ENCODE measurements around the gene WDR88. TPM values are rescaled to one million over a fixed set of nuclear protein-coding genes. Genes with fewer than 3 reads are reported as not detected.

The WDR88 gene
- polyA plus RNA-seq, 1 experiment = not detected

DNA sequence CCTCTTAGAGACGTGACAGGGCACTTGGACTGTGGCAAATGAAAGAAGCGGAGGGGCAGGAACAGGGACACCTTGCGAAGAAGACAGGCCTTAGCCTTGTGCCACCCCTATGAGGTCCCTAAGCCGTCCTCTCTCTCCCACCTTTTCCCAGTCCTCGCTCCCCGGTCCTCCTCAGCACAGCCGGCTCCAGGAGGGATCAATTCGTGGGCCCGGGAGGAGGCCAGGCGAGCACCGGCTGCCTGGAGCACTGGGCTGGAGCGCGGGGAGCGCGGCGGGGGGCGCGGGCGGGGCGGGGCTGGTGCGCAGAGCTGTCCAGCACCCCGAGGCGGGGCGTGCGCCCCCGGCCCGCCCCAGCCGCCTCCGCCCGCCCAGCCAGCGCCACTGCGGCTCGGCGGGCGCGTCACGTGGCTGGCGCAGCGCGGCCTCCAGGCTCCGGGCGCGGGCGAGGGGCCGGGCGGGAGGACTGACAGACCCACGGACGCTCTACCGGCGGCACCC, 62.0 kb downstream of the WDR88 start, which contains the start of gene LRP3:
Gene LRP3, plus strand, starts transcription at position 466 of the 498 bp plus-strand sequence. CDS start 456 bp downstream, outside the sequence.
- Histone ChIP-seq H3K27ac (ENCODE audit: low read depth, low read length) (no peak within 1 kb of the TSS), H3K27me3 (ENCODE audit: control insufficient read depth, insufficient read depth, low read length) (peaks cover 9% of the 10 kb centered on the region), H3K4me3 (ENCODE audit: low read depth, low read length) (peak within 1 kb of the TSS; percentile 66), H3K9me3 (ENCODE audit: control insufficient read depth, insufficient read depth, low read length) (no peaks in the 10 kb centered on the region)
- no peak for TF ChIP-seq CTCF (IDR thresholded peaks at IDR 0.05; ENCODE audit: low read depth, low read length)
- POLR2A ChIA-PET = no interaction called here
- CTCF ChIA-PET = interaction anchor here (1.1 to 2.6 kb wide), 2 partner anchors 9 to 21 kb away, joined by 3 to 11 read pairs; no protein-coding TSS in a partner anchor
- DNase-seq (ENCODE audit: low read depth, low spot score) = no peak

DNA sequence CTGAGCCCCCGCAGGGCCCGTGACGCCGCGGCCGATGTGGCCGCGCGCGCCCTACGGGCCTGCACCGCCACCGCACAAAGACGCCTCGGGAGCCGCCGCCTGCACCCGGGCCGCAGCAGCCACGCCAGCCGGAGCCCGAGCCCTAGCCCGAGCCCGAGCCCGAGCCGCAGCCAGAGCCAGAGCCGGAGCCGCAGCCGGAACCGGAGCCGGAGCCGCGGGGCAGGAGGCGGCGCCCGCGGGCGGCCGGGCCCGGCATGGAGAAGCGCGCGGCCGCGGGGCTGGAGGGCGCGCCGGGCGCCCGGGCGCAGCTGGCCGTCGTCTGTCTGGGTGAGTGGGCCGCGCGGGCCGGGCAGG, 62.6 kb downstream of the WDR88 start:
- POLR2A ChIA-PET = no interaction called here
- TF ChIP-seq CTCF (IDR thresholded peaks at IDR 0.05; ENCODE audit: low read depth, low read length) = no peak
- peaks cover 9% of the 10 kb centered on the region for H3K27me3 ChIP-seq (ENCODE audit: control insufficient read depth, insufficient read depth, low read length)
- H3K27ac ChIP-seq (ENCODE audit: low read depth, low read length) = no peak overlapping the region
- DNase-seq (ENCODE audit: low read depth, low spot score) = no peak
- CTCF ChIA-PET = interaction anchor here (2.6 kb wide), 1 partner anchor 10 kb away, joined by 11 read pairs; no protein-coding TSS in a partner anchor
- H3K4me3 ChIP-seq (ENCODE audit: low read depth, low read length) = peak overlapping the region; percentile 66
- no peaks in the 10 kb centered on the region for H3K9me3 ChIP-seq (ENCODE audit: control insufficient read depth, insufficient read depth, low read length)

- H3K27ac ChIP-seq (ENCODE audit: low read depth, low read length) = no peak overlapping the region
- TF ChIP-seq CTCF (IDR thresholded peaks at IDR 0.05; ENCODE audit: low read depth, low read length) = no peak
- peaks cover 9% of the 10 kb centered on the region for H3K27me3 ChIP-seq (ENCODE audit: control insufficient read depth, insufficient read depth, low read length)
- no peaks in the 10 kb centered on the region for H3K9me3 ChIP-seq (ENCODE audit: control insufficient read depth, insufficient read depth, low read length)
- ChIA-PET CTCF (interaction anchor here (1.3 to 2.8 kb wide), 2 partner anchors 11 to 70 kb away, joined by 6 to 20 read pairs; no protein-coding TSS in a partner anchor), POLR2A (no interaction called here)
- H3K4me3 ChIP-seq (ENCODE audit: low read depth, low read length) = peak overlapping the region; percentile 66
- no peak for DNase-seq (ENCODE audit: low read depth, low spot score)
Observed at GRCh38 chr19:33194886-33195644, 63.2 kb downstream of the WDR88 start.

GRCh38 chr19:33195645-33196347, 63.9 kb downstream of the WDR88 start:
- ChIA-PET POLR2A (no interaction called here), CTCF (interaction anchor here (1.3 to 2.8 kb wide), 3 partner anchors 12 to 70 kb away, joined by 4 to 20 read pairs (median 6); no protein-coding TSS in a partner anchor)

More at GRCh38 chr19:33195645-33196347, 63.9 kb downstream of the WDR88 start:
- no peak for TF ChIP-seq CTCF (IDR thresholded peaks at IDR 0.05; ENCODE audit: low read depth, low read length)
- Histone ChIP-seq H3K9me3 (ENCODE audit: control insufficient read depth, insufficient read depth, low read length) (no peaks in the 10 kb centered on the region), H3K27ac (ENCODE audit: low read depth, low read length) (no peak overlapping the region), H3K27me3 (ENCODE audit: control insufficient read depth, insufficient read depth, low read length) (peaks cover 8% of the 10 kb centered on the region), H3K4me3 (ENCODE audit: low read depth, low read length) (peak overlapping the region; percentile 66)
- no peak for DNase-seq (ENCODE audit: low read depth, low spot score)
